ENCODE results near the gene SPIRE1.

DNA sequence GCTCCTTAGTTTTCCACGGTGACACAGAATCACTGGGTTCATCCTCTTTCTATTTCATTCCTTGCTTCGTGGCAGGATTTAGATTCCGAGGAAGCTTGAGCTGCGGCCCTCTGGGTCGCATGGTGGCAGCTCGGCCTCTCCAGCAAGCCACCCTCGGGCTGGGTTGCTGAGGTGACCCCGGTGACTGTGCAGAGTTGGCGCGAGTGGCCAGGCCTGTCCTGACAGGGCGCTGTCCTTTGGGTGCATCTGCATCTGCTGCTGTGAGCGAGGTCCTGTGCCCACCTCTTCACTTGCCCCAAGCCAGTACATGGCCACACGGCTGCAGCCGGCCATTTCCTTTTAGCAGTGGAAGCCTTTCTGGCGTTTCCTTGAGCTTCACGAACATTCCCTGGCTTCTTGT, 228.4 kb downstream of the SPIRE1 start:
- TF ChIP-seq GATA2 (IDR thresholded peaks at IDR 0.05; ENCODE audit: low read depth, low read length) (no peak), GATA3 (IDR thresholded peaks at IDR 0.05; ENCODE audit: low read depth, low read length) (no peak)
